Forelimb muscle (tissue), 1 donor: Measurements from ENCODE around the gene PHLDB2. TPM values are rescaled to one million over a fixed set of nuclear protein-coding genes. Genes with fewer than 3 reads are reported as not detected.
"Not testable (repeated sequence)": the region's sequence is repeated elsewhere in the genome, so short reads cannot be mapped to it uniquely, and the experiment has no call there.

Experiments used
- DNase-seq: peaks from one replicate; pipeline ENCODE4 v3.0.0-alpha.2; 2013; ENCODE audit warnings: low read depth
- polyA plus RNA-seq: library from polyadenylated mRNA; unstranded; fragments of 120-200 nt; gene quantifications from one replicate; pipeline ENCODE4 v1.2.1, GENCODE V29; 2013; ENCODE audit not compliant: insufficient read length

The PHLDB2 gene
- 65.7 TPM for polyA plus RNA-seq

- DNase-seq, result no peak
These were observed at the start of gene PHLDB2 for GRCh38 chr3:111859061-111859973. PHLDB2 (plus strand) TSS chr3:111859265; CDS start chr3:111884078, 24,813 bp downstream.

GRCh38 chr3:111810909-111811308 is 48.2 kb upstream of the PHLDB2 start:
- no peak for DNase-seq

- no peak for DNase-seq
These were observed 47.3 kb upstream of the PHLDB2 start for GRCh38 chr3:111811811-111812210.

- DNase-seq, result no peak
These were observed 46.4 kb upstream of the PHLDB2 start for GRCh38 chr3:111812701-111813100.

GRCh38 chr3:111813441-111813840 is 45.6 kb upstream of the PHLDB2 start:
- no peak for DNase-seq

- no peak for DNase-seq
These were observed 45.1 kb upstream of the PHLDB2 start for GRCh38 chr3:111813979-111814378.

- not testable (repeated sequence) for DNase-seq
These were observed 42.3 kb upstream of the PHLDB2 start for GRCh38 chr3:111816771-111817170.

- no peak for DNase-seq
These were observed 39.1 kb upstream of the PHLDB2 start for GRCh38 chr3:111819927-111820326.

GRCh38 chr3:111820651-111821050 is 38.4 kb upstream of the PHLDB2 start:
- DNase-seq, result no peak

GRCh38 chr3:111821891-111822290 is 37.2 kb upstream of the PHLDB2 start:
- DNase-seq, result no peak

GRCh38 chr3:111822804-111823203 is 36.3 kb upstream of the PHLDB2 start:
- DNase-seq, result no peak

- no peak for DNase-seq
These were observed 35.7 kb upstream of the PHLDB2 start for GRCh38 chr3:111823341-111823855.

GRCh38 chr3:111824351-111824750 is 34.7 kb upstream of the PHLDB2 start:
- DNase-seq, result no peak

- DNase-seq, result no peak
These were observed 31.2 kb upstream of the PHLDB2 start for GRCh38 chr3:111827871-111828270.

GRCh38 chr3:111828530-111828929 is 30.5 kb upstream of the PHLDB2 start:
- no peak for DNase-seq

GRCh38 chr3:111829023-111829422 is 30.0 kb upstream of the PHLDB2 start:
- no peak for DNase-seq

- no peak for DNase-seq
These were observed 27.2 kb upstream of the PHLDB2 start for GRCh38 chr3:111831840-111832239.

GRCh38 chr3:111837112-111837511 is 22.0 kb upstream of the PHLDB2 start:
- no peak for DNase-seq

GRCh38 chr3:111838133-111838532 is 20.9 kb upstream of the PHLDB2 start:
- DNase-seq, result no peak

GRCh38 chr3:111846039-111846438 is 13.0 kb upstream of the PHLDB2 start:
- DNase-seq, result no peak

- DNase-seq, result no peak
These were observed 12.3 kb upstream of the PHLDB2 start for GRCh38 chr3:111846717-111847116.

GRCh38 chr3:111848283-111848682 is 10.8 kb upstream of the PHLDB2 start:
- DNase-seq, result no peak

- no peak for DNase-seq
These were observed 10.3 kb upstream of the PHLDB2 start for GRCh38 chr3:111848778-111849177.
